HG03159 (cell line): ENCODE results near the gene FBLN1.
"Not testable (repeated sequence)": the region's sequence is repeated elsewhere in the genome, so short reads cannot be mapped to it uniquely, and the experiment has no call there.

ENCODE experiments used
- ATAC-seq: cut with Tn5 transposase; IDR thresholded peaks from one replicate; pipeline ENCODE4 v1.9.1; 2021; ENCODE audit warnings: mild to moderate bottlenecking, moderate library complexity; ENCODE audit not compliant: unreplicated experiment

FBLN1 gene

GRCh38 chr22:45582955-45583320 lies 80.3 kb downstream of the FBLN1 start:
- no peak for ATAC-seq

- ATAC-seq: no peak
Observed at GRCh38 chr22:45583504-45583903, 80.8 kb downstream of the FBLN1 start.

GRCh38 chr22:45584121-45584570 lies 81.5 kb downstream of the FBLN1 start:
- ATAC-seq: no peak

GRCh38 chr22:45584621-45585436 lies 82.1 kb downstream of the FBLN1 start:
- ATAC-seq: no peak

- ATAC-seq: no peak
Observed at GRCh38 chr22:45585437-45585755, 82.7 kb downstream of the FBLN1 start.

- no peak for ATAC-seq
Observed at GRCh38 chr22:45585946-45586540, 83.4 kb downstream of the FBLN1 start.

GRCh38 chr22:45586651-45587405 lies 84.1 kb downstream of the FBLN1 start:
- ATAC-seq: no peak

GRCh38 chr22:45587638-45588505 lies 85.2 kb downstream of the FBLN1 start:
- no peak for ATAC-seq

- no peak for ATAC-seq
Observed at GRCh38 chr22:45589556-45589955, 86.9 kb downstream of the FBLN1 start.

GRCh38 chr22:45590262-45590661 lies 87.6 kb downstream of the FBLN1 start:
- ATAC-seq: no peak

- not testable (repeated sequence) for ATAC-seq
Observed at GRCh38 chr22:45591633-45592213, 89.0 kb downstream of the FBLN1 start.

- no peak for ATAC-seq
Observed at GRCh38 chr22:45594123-45594941, 91.6 kb downstream of the FBLN1 start.

- ATAC-seq: no peak
Observed at GRCh38 chr22:45597460-45598192, 94.9 kb downstream of the FBLN1 start.

- ATAC-seq: no peak
Observed at GRCh38 chr22:45598596-45599217, 96.0 kb downstream of the FBLN1 start.

GRCh38 chr22:45599836-45600577 lies 97.3 kb downstream of the FBLN1 start:
- ATAC-seq: no peak

- ATAC-seq: no peak
Observed at GRCh38 chr22:45600790-45601730, 98.4 kb downstream of the FBLN1 start.
